Lung (tissue), 12 donors: ENCODE data around the gene ANLN. TPM values are rescaled to one million over a fixed set of nuclear protein-coding genes. Genes with fewer than 3 reads are reported as not detected.

Experiments
- ATAC-seq: fragments of 200-7000 bp; cut with Tn5 transposase; one replicate; pipeline ENCODE4 v1.9.1; 2020; ENCODE audit warnings: moderate number of reproducible peaks; ENCODE audit not compliant: insufficient read depth, low FRiP score
- DNase-seq, 3 donors: peaks; one replicate each; pipeline ENCODE4 v3.0.0-alpha.2; 2013 to 2017
- H3K27ac ChIP-seq, 2 donors: one replicate each; pipeline ENCODE4 v1.5.1; 2013; ENCODE audit warnings: mild to moderate bottlenecking in 2 of 2, moderate library complexity in 2 of 2, control low read depth in 1 of 2, inconsistent platforms in 1 of 2, low read depth in 1 of 2, low read length in 1 of 2
- H3K27me3 ChIP-seq, 3 donors: one replicate each; pipeline ENCODE4 v1.5.1; 2013; ENCODE audit warnings: low read length in 2 of 3; ENCODE audit not compliant: control insufficient read depth in 3 of 3, insufficient read depth in 3 of 3
- H3K36me3 ChIP-seq, 4 donors: one replicate each; pipeline ENCODE4 v1.5.1; 2013; ENCODE audit warnings: low read length in 4 of 4, mild to moderate bottlenecking in 1 of 4, moderate library complexity in 1 of 4; ENCODE audit not compliant: control insufficient read depth in 4 of 4, insufficient read depth in 4 of 4
- H3K4me1 ChIP-seq, 5 donors: one replicate each; pipeline ENCODE4 v1.5.1; 2013; ENCODE audit warnings: low read length in 5 of 5, mild to moderate bottlenecking in 2 of 5, moderate library complexity in 1 of 5; ENCODE audit not compliant: control insufficient read depth in 5 of 5, insufficient read depth in 5 of 5
- H3K4me3 ChIP-seq: one replicate; pipeline ENCODE4 v1.5.1; 2013; ENCODE audit warnings: mild to moderate bottlenecking, control low read depth, moderate library complexity
- H3K9ac ChIP-seq, 2 donors: one replicate each; pipeline ENCODE4 v1.5.1; 2013; ENCODE audit warnings: low read length in 2 of 2, control low read depth in 1 of 2; ENCODE audit not compliant: insufficient read depth in 1 of 2
- H3K9me3 ChIP-seq, 4 donors: one replicate each; pipeline ENCODE4 v1.5.1; 2013; ENCODE audit warnings: low read length in 3 of 4, mild to moderate bottlenecking in 1 of 4, moderate library complexity in 1 of 4; ENCODE audit not compliant: control insufficient read depth in 4 of 4, insufficient read depth in 3 of 4
- CTCF ChIP-seq: IDR thresholded peaks from 2 replicates; pipeline ENCODE4 v1.5.1; 2012; ENCODE audit warnings: mild to moderate bottlenecking; ENCODE audit errors: control extremely low read depth, extremely low read depth
- WGBS, 2 donors: extraction: QIAGEN DNeasy Blood & Tissue Kit; methylation state at CpG; one replicate each; pipeline ENCODE4 v1.1.7; 2013; 5-methylcytosine and 5-hydroxymethylcytosine counted together
- polyA plus RNA-seq, 2 donors: library from polyadenylated mRNA; stranded (reverse); fragments of 200-250 nt; gene quantifications; one replicate each; pipeline ENCODE4 v1.2.1, GENCODE V29; 2013
- total RNA-seq, 2 donors: library from RNA; depleted of rRNA in 1 of 2; stranded (reverse); fragments of >200 nt in 1 of 2; gene quantifications; one replicate each; pipeline ENCODE4 v1.2.1, GENCODE V29; 2014 to 2021
- donor health status: control.
- donor health status: control.
- donor health status: Bipolar disorder and iron deficiency.
- donor health status: healthy.
- donor health status: DM: yes; HTN: yes; CAD: no.

Gene ANLN
- total and polyA plus RNA-seq, 4 donors = 1.4 to 13.8 (median 3.2) TPM

- Histone ChIP-seq H3K4me1 (peaks cover 0 to 4% (median 0%) of the 10 kb centered on the region in 5 donors), H3K36me3 (no peaks in the 10 kb centered on the region), H3K9me3 (no peaks in the 10 kb centered on the region), H3K9ac (no peak overlapping the region), H3K27me3 (peaks cover 0 to 5% (median 5%) of the 10 kb centered on the region in 3 donors), H3K4me3 (no peak overlapping the region), H3K27ac (no peak overlapping the region)
- DNase-seq (no peak), ATAC-seq (no peak)
- 70 to 74% methylated on average over 4 of the region's 4 CpGs for WGBS, 2 donors
- no peak for TF ChIP-seq CTCF
Observed at GRCh38 chr7:36360244-36360643, 29.4 kb upstream of the ANLN start.

GRCh38 chr7:36361227-36361626 is 28.4 kb upstream of the ANLN start:
- H3K27ac ChIP-seq = no peak overlapping the region
- no peaks in the 10 kb centered on the region for H3K9me3 ChIP-seq
- TF ChIP-seq CTCF = no peak
- no peak overlapping the region for H3K9ac ChIP-seq
- WGBS, 2 donors = 87 to 91% methylated on average over 4 of the region's 4 CpGs
- H3K27me3 ChIP-seq = peaks cover 0 to 14% (median 5%) of the 10 kb centered on the region in 3 donors
- H3K4me1 ChIP-seq = no peaks in the 10 kb centered on the region
- ATAC-seq (no peak), DNase-seq (no peak)
- no peak overlapping the region for H3K4me3 ChIP-seq
- no peaks in the 10 kb centered on the region for H3K36me3 ChIP-seq

GRCh38 chr7:36363515-36363914 is 26.1 kb upstream of the ANLN start:
- H3K4me3 ChIP-seq = no peak overlapping the region
- no peaks in the 10 kb centered on the region for H3K36me3 ChIP-seq
- H3K27me3 ChIP-seq = peaks cover 0 to 17% (median 6%) of the 10 kb centered on the region in 3 donors
- H3K27ac ChIP-seq = no peak overlapping the region
- ATAC-seq (no peak), DNase-seq (no peak)
- TF ChIP-seq CTCF = no peak
- H3K9me3 ChIP-seq = no peaks in the 10 kb centered on the region
- WGBS, 2 donors = 97 to 98% methylated on average over 1 of the region's 1 CpG
- peaks cover 0 to 2% (median 0%) of the 10 kb centered on the region in 5 donors for H3K4me1 ChIP-seq
- no peak overlapping the region for H3K9ac ChIP-seq
